Mammary epithelial cell (primary cell): ENCODE measurements around the gene ASPG.

Experiments
- CTCF ChIP-seq, 2 donors: IDR thresholded peaks in 1 of 2; conservative IDR thresholded peaks in 1 of 2; 2 replicates each; pipeline ENCODE4 v1.5.1; 2011 to 2012; ENCODE audit warnings: inconsistent platforms in 2 of 2, low read length in 2 of 2, mild to moderate bottlenecking in 2 of 2, control low read depth in 1 of 2, low read depth in 1 of 2; ENCODE audit not compliant: insufficient read depth in 1 of 2; ENCODE audit errors: extremely low read depth in 1 of 2
- EZH2 ChIP-seq: IDR thresholded peaks from 2 replicates; pipeline ENCODE4 v1.6.1; 2012; ENCODE audit warnings: low read length, inconsistent platforms, borderline replicate concordance

- no peak for TF ChIP-seq CTCF (conservative IDR thresholded peaks at IDR 0.05 in 1 of 2, IDR thresholded peaks at IDR 0.05 in 1 of 2; ENCODE audit: extremely low read depth in 1 of 2, insufficient read depth in 1 of 2, low read depth in 1 of 2, low read length in 2 of 2)
- TF ChIP-seq EZH2: no peak
Observed at GRCh38 chr14:104062281-104062680, 23.2 kb upstream of the ASPG start.
